Neural progenitor cell (in vitro differentiated cells): ENCODE measurements around the gene F10. TPM values are rescaled to one million over a fixed set of nuclear protein-coding genes. Genes with fewer than 3 reads are reported as not detected.
A peak's percentile ranks its signal among the peaks of the same experiment; 100 is the strongest.

Experiments used
- DNase-seq: peaks from one replicate; pipeline ENCODE4 v3.0.0-alpha.2; 2016; ENCODE audit warnings: low spot score
- H2AFZ ChIP-seq: fragments of 200-600 bp; sonication (generic); replicated peaks from 2 replicates; pipeline ENCODE4 v1.6.1; 2016; ENCODE audit warnings: antibody characterized with exemption
- H3F3A ChIP-seq: fragments of 200-600 bp; sonication (generic); 2 replicates; pipeline ENCODE4 v1.6.1; 2016; ENCODE audit warnings: antibody characterized with exemption, low read depth
- H3K27ac ChIP-seq: fragments of 200-600 bp; sonication (generic); 2 replicates; pipeline ENCODE4 v1.5.1; 2016; ENCODE audit warnings: mild to moderate bottlenecking
- H3K27me3 ChIP-seq: fragments of 200-600 bp; sonication (generic); 2 replicates; pipeline ENCODE4 v1.6.1; 2016; ENCODE audit warnings: mild to moderate bottlenecking, moderate library complexity
- H3K36me3 ChIP-seq: fragments of 200-600 bp; sonication (generic); 2 replicates; pipeline ENCODE4 v1.5.1; 2016
- H3K4me1 ChIP-seq: fragments of 200-600 bp; sonication (generic); 2 replicates; pipeline ENCODE4 v1.6.1; 2016; ENCODE audit warnings: mixed run types
- H3K4me2 ChIP-seq: fragments of 200-600 bp; sonication (generic); 2 replicates; pipeline ENCODE4 v1.6.1; 2016
- H3K4me3 ChIP-seq: fragments of 200-600 bp; sonication (generic); 2 replicates; pipeline ENCODE4 v1.5.1; 2016
- H3K79me2 ChIP-seq: fragments of 200-600 bp; sonication (generic); 2 replicates; pipeline ENCODE4 v1.6.1; 2016; ENCODE audit warnings: low read depth
- H3K9ac ChIP-seq: fragments of 200-600 bp; sonication (generic); 2 replicates; pipeline ENCODE4 v1.6.1; 2016
- H3K9me3 ChIP-seq: fragments of 200-600 bp; sonication (generic); 2 replicates; pipeline ENCODE4 v1.5.1; 2016; ENCODE audit warnings: low read depth
- H4K20me1 ChIP-seq: fragments of 200-600 bp; sonication (generic); 2 replicates; pipeline ENCODE4 v1.6.1; 2016; ENCODE audit warnings: low read depth
- H3K27ac Mint-ChIP-seq: 3 replicates; pipeline ENCODE4 v1.8.0; 2021; ENCODE audit warnings: mixed read lengths
- H3K27me3 Mint-ChIP-seq: 2 replicates; pipeline ENCODE4 v1.8.0; 2022; ENCODE audit warnings: low read depth, mild to moderate bottlenecking, inconsistent platforms, moderate library complexity, mixed read lengths; ENCODE audit not compliant: insufficient read depth
- H3K36me3 Mint-ChIP-seq: 3 replicates; pipeline ENCODE4 v1.8.0; 2021; ENCODE audit warnings: mixed read lengths
- H3K4me1 Mint-ChIP-seq: 3 replicates; pipeline ENCODE4 v1.8.0; 2021; ENCODE audit warnings: mixed read lengths
- H3K4me3 Mint-ChIP-seq: 3 replicates; pipeline ENCODE4 v1.8.0; 2021; ENCODE audit warnings: mild to moderate bottlenecking, moderate library complexity, mixed read lengths
- H3K9me3 Mint-ChIP-seq: 3 replicates; pipeline ENCODE4 v1.8.0; 2020; ENCODE audit warnings: mixed read lengths
- EZH2 ChIP-seq: fragments of 200-600 bp; sonication (generic); IDR thresholded peaks from 2 replicates; pipeline ENCODE4 v1.6.1; 2017; ENCODE audit warnings: antibody characterized with exemption, mild to moderate bottlenecking, moderate library complexity
- EZH2phosphoT487 ChIP-seq: fragments of 200-600 bp; sonication (generic); IDR thresholded peaks from 2 replicates; pipeline ENCODE4 v1.6.1; 2017; ENCODE audit warnings: antibody characterized with exemption
- total RNA-seq: library from RNA; depleted of rRNA; stranded (reverse); fragments of >200 nt; gene quantifications from 2 replicates; pipeline ENCODE4 v1.2.3, GENCODE V29; 2015; ENCODE audit warnings: low replicate concordance
- TF ChIP-seq, protein P1 (sequence below): fragments of 200-600 bp; sonication (generic); IDR thresholded peaks from 2 replicates; pipeline ENCODE4 v1.5.1; 2017; ENCODE audit warnings: antibody characterized with exemption, mild to moderate bottlenecking

Gene F10
- 2.0 and 6.8 TPM in 2 replicates for total RNA-seq

DNA sequence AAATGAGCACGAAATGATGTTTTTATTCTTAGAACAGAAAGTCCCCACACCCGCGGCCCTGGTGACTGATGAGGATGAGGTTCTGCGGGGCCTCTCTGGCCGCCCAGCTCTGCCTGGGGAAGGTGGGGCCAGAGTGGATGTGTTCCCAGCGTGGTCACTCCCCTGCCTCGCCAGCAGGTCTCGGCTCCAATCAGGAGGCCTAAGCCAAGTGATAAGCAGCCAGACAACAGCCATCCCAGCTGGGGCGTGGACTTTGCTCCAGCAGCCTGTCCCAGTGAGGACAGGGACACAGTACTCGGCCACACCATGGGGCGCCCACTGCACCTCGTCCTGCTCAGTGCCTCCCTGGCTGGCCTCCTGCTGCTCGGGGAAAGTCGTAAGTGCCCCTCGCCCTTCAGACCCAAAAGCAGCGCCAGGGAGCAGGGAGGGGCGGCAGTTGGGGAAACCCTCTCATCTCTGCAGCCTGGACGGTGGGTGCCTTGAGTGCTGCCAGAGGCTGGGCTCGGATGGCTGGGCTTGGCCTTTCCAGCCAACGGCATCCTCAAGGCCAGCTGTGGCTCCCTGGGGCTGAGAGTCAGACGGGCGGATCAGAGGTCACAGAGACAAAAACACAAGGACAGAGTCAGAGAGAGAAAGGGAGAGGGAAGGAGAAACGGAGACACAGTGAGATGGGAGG is at the start of gene F10:
Gene F10, plus strand, starts transcription at position 250 of the 676 bp plus-strand sequence. Its CDS starts 57 bp downstream, at position 307.
- Histone ChIP-seq H3K36me3 (no peaks in the 10 kb centered on the region), H3K9ac (no peak within 1 kb of the TSS), H3K9me3 (no peaks in the 10 kb centered on the region), H3K27ac (no peak within 1 kb of the TSS), H3K4me2 (peak within 1 kb of the TSS; percentile 63), H3F3A (peaks cover 9% of the 10 kb centered on the region), H2AFZ (peak within 1 kb of the TSS; percentile 47), H3K4me3 (peak within 1 kb of the TSS; percentile 9), H3K4me1 (peaks cover 11% of the 10 kb centered on the region), H4K20me1 (no peaks in the 10 kb centered on the region), H3K79me2 (no peaks in the 10 kb centered on the region), H3K27me3 (no peaks in the 10 kb centered on the region)
- no peak for TF ChIP-seq EZH2
- TF ChIP-seq, protein P1, sequence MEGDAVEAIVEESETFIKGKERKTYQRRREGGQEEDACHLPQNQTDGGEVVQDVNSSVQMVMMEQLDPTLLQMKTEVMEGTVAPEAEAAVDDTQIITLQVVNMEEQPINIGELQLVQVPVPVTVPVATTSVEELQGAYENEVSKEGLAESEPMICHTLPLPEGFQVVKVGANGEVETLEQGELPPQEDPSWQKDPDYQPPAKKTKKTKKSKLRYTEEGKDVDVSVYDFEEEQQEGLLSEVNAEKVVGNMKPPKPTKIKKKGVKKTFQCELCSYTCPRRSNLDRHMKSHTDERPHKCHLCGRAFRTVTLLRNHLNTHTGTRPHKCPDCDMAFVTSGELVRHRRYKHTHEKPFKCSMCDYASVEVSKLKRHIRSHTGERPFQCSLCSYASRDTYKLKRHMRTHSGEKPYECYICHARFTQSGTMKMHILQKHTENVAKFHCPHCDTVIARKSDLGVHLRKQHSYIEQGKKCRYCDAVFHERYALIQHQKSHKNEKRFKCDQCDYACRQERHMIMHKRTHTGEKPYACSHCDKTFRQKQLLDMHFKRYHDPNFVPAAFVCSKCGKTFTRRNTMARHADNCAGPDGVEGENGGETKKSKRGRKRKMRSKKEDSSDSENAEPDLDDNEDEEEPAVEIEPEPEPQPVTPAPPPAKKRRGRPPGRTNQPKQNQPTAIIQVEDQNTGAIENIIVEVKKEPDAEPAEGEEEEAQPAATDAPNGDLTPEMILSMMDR: no peak
- TF ChIP-seq EZH2phosphoT487: no peak
- DNase-seq: peak; percentile 72
- Mint-ChIP-seq H3K27me3 (peaks cover 6% of the 10 kb centered on the region), H3K27ac (peak within 1 kb of the TSS; percentile 30), H3K36me3 (no peaks in the 10 kb centered on the region), H3K4me3 (peak within 1 kb of the TSS; percentile 9), H3K9me3 (no peaks in the 10 kb centered on the region), H3K4me1 (peaks cover 21% of the 10 kb centered on the region)

DNA sequence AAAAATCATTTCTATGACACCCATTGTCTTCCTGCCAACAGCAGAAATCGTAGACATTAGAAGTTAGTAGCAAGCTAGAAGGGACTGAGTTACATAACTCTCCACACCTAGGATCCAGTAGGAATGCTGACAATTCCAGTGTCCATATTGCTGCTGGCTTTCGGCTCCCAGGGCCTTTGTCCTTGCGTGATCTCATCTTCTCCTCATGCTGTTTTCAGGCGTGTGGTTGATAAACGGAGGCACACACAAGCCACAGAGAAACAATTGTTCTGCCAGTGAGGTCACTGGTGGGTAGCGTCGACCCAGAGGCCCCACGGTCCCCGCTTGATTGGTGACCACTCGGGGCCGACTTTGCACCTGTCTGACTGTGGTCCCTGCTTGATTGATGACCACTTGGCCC is 48.7 kb upstream of the F10 start:
- H3K27ac Mint-ChIP-seq: no peak overlapping the region
- Histone ChIP-seq H3K79me2 (no peaks in the 10 kb centered on the region), H3K4me3 (no peak overlapping the region), H2AFZ (no peak overlapping the region), H3K4me2 (no peak overlapping the region), H3K27me3 (no peaks in the 10 kb centered on the region), H3K27ac (no peak overlapping the region), H3K4me1 (no peaks in the 10 kb centered on the region), H3K9me3 (no peaks in the 10 kb centered on the region), H3K9ac (no peak overlapping the region), H4K20me1 (peaks cover 3% of the 10 kb centered on the region), H3K36me3 (no peaks in the 10 kb centered on the region), H3F3A (no peaks in the 10 kb centered on the region)
- peaks cover 38% of the 10 kb centered on the region for H3K36me3 Mint-ChIP-seq
- TF ChIP-seq EZH2: no peak
- TF ChIP-seq, protein P1: no peak
- no peak for TF ChIP-seq EZH2phosphoT487
- no peaks in the 10 kb centered on the region for H3K9me3 Mint-ChIP-seq
- DNase-seq: no peak
- no peak overlapping the region for H3K4me3 Mint-ChIP-seq
- H3K27me3 Mint-ChIP-seq: peaks cover 2% of the 10 kb centered on the region
- H3K4me1 Mint-ChIP-seq: peaks cover 11% of the 10 kb centered on the region

DNA sequence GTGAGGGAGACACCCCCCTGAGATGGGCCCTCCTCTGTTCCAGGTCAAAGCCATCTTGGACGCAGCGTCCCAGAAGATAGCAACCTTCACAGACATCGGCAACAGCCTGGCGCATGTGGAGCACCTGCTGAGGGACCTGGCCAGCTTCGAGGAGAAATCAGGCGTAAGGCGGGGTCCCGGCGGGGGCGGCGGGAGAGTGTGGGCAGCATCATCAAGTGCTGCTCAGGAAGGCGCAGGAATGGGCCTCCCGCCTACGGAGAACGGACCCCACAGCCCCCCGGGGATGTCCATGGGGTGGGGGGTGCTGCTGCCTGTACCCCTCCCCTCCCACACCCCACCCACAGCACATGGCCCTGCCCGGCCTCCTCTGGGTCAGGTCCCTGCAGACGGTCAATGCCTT is 48.2 kb upstream of the F10 start:
- no peaks in the 10 kb centered on the region for H3K9me3 ChIP-seq
- no peaks in the 10 kb centered on the region for H3K36me3 ChIP-seq
- no peaks in the 10 kb centered on the region for H3K79me2 ChIP-seq
- no peak overlapping the region for H3K9ac ChIP-seq
- peaks cover 11% of the 10 kb centered on the region for H3K4me1 Mint-ChIP-seq
- no peak overlapping the region for H3K4me3 Mint-ChIP-seq
- H3K36me3 Mint-ChIP-seq: peaks cover 38% of the 10 kb centered on the region
- H3K27ac Mint-ChIP-seq: no peak overlapping the region
- H3F3A ChIP-seq: no peaks in the 10 kb centered on the region
- H3K4me3 ChIP-seq: no peak overlapping the region
- H3K9me3 Mint-ChIP-seq: no peaks in the 10 kb centered on the region
- H3K4me2 ChIP-seq: no peak overlapping the region
- no peak overlapping the region for H3K27ac ChIP-seq
- TF ChIP-seq, protein P1: no peak
- TF ChIP-seq EZH2 (no peak), EZH2phosphoT487 (no peak)
- H2AFZ ChIP-seq: no peak overlapping the region
- H4K20me1 ChIP-seq: peaks cover 3% of the 10 kb centered on the region
- H3K4me1 ChIP-seq: no peaks in the 10 kb centered on the region
- DNase-seq: no peak
- no peaks in the 10 kb centered on the region for H3K27me3 ChIP-seq
- peaks cover 2% of the 10 kb centered on the region for H3K27me3 Mint-ChIP-seq
